Natural killer cell treated with Interleukin-12 subunit alpha and Interleukin-12 subunit beta and Interleukin-15 and Interleukin-18, amount 100 ng/mL, for 72 hours (primary cell): ENCODE data around the gene FBP1. TPM values are rescaled to one million over a fixed set of nuclear protein-coding genes. Genes with fewer than 3 reads are reported as not detected.
A peak's percentile ranks its signal among the peaks of the same experiment; 100 is the strongest.
"Not testable (repeated sequence)": the region's sequence is repeated elsewhere in the genome, so short reads cannot be mapped to it uniquely, and the experiment has no call there.

ENCODE experiments used
- ATAC-seq, 2 donors: fragments of 150-1000 bp; cut with Tn5 transposase in 1 of 2; sonication (Bioruptor Pico), chemical (Tn5 transposase) in 1 of 2; 2 replicates each; pipeline ENCODE4 v1.10.0; 2021
- DNase-seq: peaks from one replicate; pipeline ENCODE4 v3.0.0; 2022; ENCODE audit warnings: low spot score
- H3K27ac Mint-ChIP-seq, 2 donors: 1 replicate in 1 of 2; 2 replicates in 1 of 2; pipeline ENCODE4 v1.8.0; 2022; ENCODE audit warnings: mixed read lengths in 2 of 2, mild to moderate bottlenecking in 1 of 2, moderate library complexity in 1 of 2
- H3K27me3 Mint-ChIP-seq, 2 donors: 1 replicate in 1 of 2; 2 replicates in 1 of 2; pipeline ENCODE4 v1.8.0; 2022; ENCODE audit warnings: mixed read lengths in 2 of 2
- H3K36me3 Mint-ChIP-seq: one replicate; pipeline ENCODE4 v1.8.0; 2022; ENCODE audit warnings: mixed read lengths
- H3K4me1 Mint-ChIP-seq, 2 donors: 1 replicate in 1 of 2; 2 replicates in 1 of 2; pipeline ENCODE4 v1.8.0; 2022; ENCODE audit warnings: low read depth in 2 of 2, mixed read lengths in 2 of 2, mild to moderate bottlenecking in 1 of 2
- H3K4me3 Mint-ChIP-seq: one replicate; pipeline ENCODE4 v1.8.0; 2022; ENCODE audit warnings: mixed read lengths
- H3K9me3 Mint-ChIP-seq: 2 replicates; pipeline ENCODE4 v1.8.0; 2022; ENCODE audit warnings: mixed read lengths
- total RNA-seq, 2 donors: library from RNA; stranded (reverse); gene quantifications; one replicate each; pipeline ENCODE4 v1.2.3, GENCODE V29; 2022

FBP1 gene
- total RNA-seq, 2 donors from 2014 or later, result 1.4 to 4.9 TPM

GRCh38 chr9:94568250-94568889, 70.9 kb downstream of the FBP1 start:
- Mint-ChIP-seq H3K4me3 (no peak overlapping the region), H3K4me1 (no peaks in the 10 kb centered on the region), H3K27ac (no peak overlapping the region), H3K27me3 (peaks cover 18 to 19% of the 10 kb centered on the region in 2 donors), H3K36me3 (no peaks in the 10 kb centered on the region), H3K9me3 (no peaks in the 10 kb centered on the region)
- ATAC-seq (no peak), DNase-seq (no peak)

DNA sequence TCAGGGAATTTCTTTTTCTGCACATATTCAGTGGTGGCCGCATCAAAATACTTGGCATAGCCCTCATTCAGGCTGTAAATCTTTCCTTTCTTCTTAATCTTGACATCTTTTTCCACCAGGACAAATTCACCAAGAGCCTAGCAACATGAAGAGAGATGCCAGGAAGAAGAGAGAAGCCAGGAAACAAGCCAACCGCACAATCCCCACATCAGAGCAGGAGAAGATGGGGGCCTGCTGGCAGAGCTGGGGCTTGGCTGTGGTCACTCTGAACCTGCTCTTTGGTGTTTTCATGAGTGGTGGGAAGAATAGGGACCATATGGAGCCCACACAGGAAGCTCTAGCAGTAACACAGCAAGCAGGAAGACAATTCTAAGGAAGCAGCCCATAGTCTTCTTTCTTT, 72.0 kb downstream of the FBP1 start:
- no peak overlapping the region for H3K27ac Mint-ChIP-seq
- no peaks in the 10 kb centered on the region for H3K4me1 Mint-ChIP-seq
- DNase-seq (no peak), ATAC-seq (no peak)
- no peak overlapping the region for H3K4me3 Mint-ChIP-seq
- H3K9me3 Mint-ChIP-seq, result no peaks in the 10 kb centered on the region
- peaks cover 10 to 13% of the 10 kb centered on the region in 2 donors for H3K27me3 Mint-ChIP-seq
- no peaks in the 10 kb centered on the region for H3K36me3 Mint-ChIP-seq

DNA sequence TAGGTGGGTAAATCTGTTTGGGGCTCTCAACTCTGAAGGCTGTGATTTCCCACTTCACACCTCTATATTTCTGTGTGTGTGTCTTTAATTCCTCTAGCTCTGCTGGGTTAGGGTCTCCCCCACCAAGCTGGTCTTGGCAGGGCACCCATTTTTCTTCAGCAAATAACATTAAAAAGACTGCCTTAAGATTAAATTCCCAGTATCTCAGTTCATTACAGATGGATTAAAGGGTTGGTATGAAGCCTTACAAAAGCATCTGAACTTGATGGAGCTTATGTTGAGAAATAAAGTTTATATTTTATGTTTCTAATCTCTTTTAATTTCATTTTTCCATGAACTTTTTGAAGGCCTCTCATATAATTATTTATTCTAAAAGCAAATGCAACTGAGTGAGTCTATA, 72.8 kb downstream of the FBP1 start:
- DNase-seq, result no peak
- H3K4me3 Mint-ChIP-seq, result no peak overlapping the region

DNA sequence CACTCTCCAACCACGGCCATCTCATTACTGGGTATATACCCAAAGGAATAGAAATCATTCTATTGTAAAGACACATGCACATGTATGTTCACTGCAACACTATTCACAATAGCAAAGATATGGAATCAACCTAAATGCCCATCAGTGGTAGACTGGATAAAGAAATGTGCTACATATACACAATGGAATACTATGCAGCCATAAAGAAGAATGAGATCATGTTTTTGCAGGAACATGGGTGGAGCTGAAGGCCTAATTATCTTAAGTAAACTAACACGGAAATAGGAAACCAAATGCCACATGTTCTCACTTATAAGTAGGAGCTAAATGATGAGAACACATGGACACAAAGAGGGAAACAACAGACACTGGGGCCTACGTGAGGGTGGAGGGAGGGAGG, 75.0 kb downstream of the FBP1 start:
- not testable (repeated sequence) for H3K4me3 Mint-ChIP-seq, H3K27me3 Mint-ChIP-seq, ATAC-seq, H3K4me1 Mint-ChIP-seq, H3K27ac Mint-ChIP-seq, H3K36me3 Mint-ChIP-seq, H3K9me3 Mint-ChIP-seq, DNase-seq

More for the DNA sequence above, 72.8 kb downstream of the FBP1 start:
- no peaks in the 10 kb centered on the region for H3K4me1 Mint-ChIP-seq
- H3K27ac Mint-ChIP-seq, result no peak overlapping the region
- no peaks in the 10 kb centered on the region for H3K9me3 Mint-ChIP-seq
- ATAC-seq, result no peak
- H3K27me3 Mint-ChIP-seq, result peaks cover 5 to 7% of the 10 kb centered on the region in 2 donors
- no peaks in the 10 kb centered on the region for H3K36me3 Mint-ChIP-seq

GRCh38 chr9:94563548-94563947, 75.8 kb downstream of the FBP1 start:
- no peak overlapping the region for H3K27ac Mint-ChIP-seq
- no peak for ATAC-seq

DNA sequence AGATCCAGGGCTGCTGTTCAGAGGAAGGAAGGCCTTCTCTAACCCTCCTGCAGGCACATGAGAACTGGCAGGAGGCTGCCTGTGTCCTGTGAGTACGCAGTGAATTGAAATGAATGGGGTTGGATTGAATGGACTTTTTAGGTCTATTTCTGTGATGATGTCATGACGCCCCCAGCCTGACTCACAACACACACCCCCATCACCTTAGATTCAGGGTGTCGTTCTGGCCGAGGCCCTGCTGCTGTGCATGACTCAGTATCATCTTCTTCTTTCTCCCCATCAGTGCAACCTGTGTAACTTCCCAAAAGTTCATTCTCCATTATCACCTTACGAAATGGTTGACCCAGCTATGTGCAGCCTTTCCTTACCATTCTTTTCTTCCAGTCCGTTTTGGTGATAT, 79.1 kb downstream of the FBP1 start:
- DNase-seq, result no peak
- Mint-ChIP-seq H3K27ac (no peak overlapping the region), H3K36me3 (no peaks in the 10 kb centered on the region), H3K4me3 (no peak overlapping the region), H3K27me3 (peaks cover 7 to 13% of the 10 kb centered on the region in 2 donors), H3K9me3 (no peaks in the 10 kb centered on the region), H3K4me1 (no peaks in the 10 kb centered on the region)
- ATAC-seq, result no peak

More at GRCh38 chr9:94563548-94563947, 75.8 kb downstream of the FBP1 start:
- no peak for DNase-seq
- Mint-ChIP-seq H3K36me3 (no peaks in the 10 kb centered on the region), H3K9me3 (no peaks in the 10 kb centered on the region), H3K4me3 (no peak overlapping the region), H3K4me1 (no peaks in the 10 kb centered on the region), H3K27me3 (peaks cover 2 to 7% of the 10 kb centered on the region in 2 donors)

GRCh38 chr9:94557376-94557775, 81.9 kb downstream of the FBP1 start:
- ATAC-seq (no peak), DNase-seq (no peak)
- H3K9me3 Mint-ChIP-seq, result no peaks in the 10 kb centered on the region
- no peaks in the 10 kb centered on the region for H3K36me3 Mint-ChIP-seq
- peaks cover 8 to 11% of the 10 kb centered on the region in 2 donors for H3K27me3 Mint-ChIP-seq
- H3K4me1 Mint-ChIP-seq, result no peaks in the 10 kb centered on the region
- H3K27ac Mint-ChIP-seq, result no peak overlapping the region
- H3K4me3 Mint-ChIP-seq, result no peak overlapping the region

- H3K36me3 Mint-ChIP-seq, result no peaks in the 10 kb centered on the region
- H3K4me1 Mint-ChIP-seq, result no peaks in the 10 kb centered on the region
- peaks cover 16 to 18% of the 10 kb centered on the region in 2 donors for H3K27me3 Mint-ChIP-seq
- ATAC-seq, result peak; percentile 74 to 90
- H3K9me3 Mint-ChIP-seq, result no peaks in the 10 kb centered on the region
- no peak for DNase-seq
- no peak within 1 kb of the TSS for H3K27ac Mint-ChIP-seq
- H3K4me3 Mint-ChIP-seq, result no peak within 1 kb of the TSS
Observed at GRCh38 chr9:94554439-94555331, 84.6 kb downstream of the FBP1 start, which contains the start of gene PCAT7. Gene PCAT7 (plus strand): TSS chr9:94555083.

DNA sequence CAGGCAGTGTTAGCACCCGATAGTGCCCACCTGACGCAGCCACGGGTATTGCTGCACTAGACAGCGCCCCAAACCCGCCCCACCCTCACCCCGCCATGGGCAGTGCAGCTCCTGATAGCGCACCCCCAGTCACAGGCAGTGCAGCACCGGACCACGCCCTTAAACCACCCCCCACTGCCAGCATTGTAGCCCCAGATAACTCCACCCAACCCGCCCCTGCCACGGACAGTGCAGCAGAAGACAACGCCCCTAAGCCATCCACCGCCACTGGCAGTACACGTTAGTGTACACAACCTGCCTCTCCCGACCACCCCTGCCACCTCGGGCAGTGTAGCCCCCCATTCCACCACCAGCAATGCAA, 85.3 kb downstream of the FBP1 start:
- ATAC-seq (peak in 1 of 2 donors; percentile 38), DNase-seq (no peak)

More for the DNA sequence above, 85.3 kb downstream of the FBP1 start:
- Mint-ChIP-seq H3K9me3 (no peaks in the 10 kb centered on the region), H3K4me3 (no peak overlapping the region), H3K27ac (no peak overlapping the region), H3K27me3 (peaks cover 21 to 22% of the 10 kb centered on the region in 2 donors), H3K4me1 (no peaks in the 10 kb centered on the region), H3K36me3 (no peaks in the 10 kb centered on the region)

Other genes starting within 250 kb of the FBP1 start
- gene PCAT7, start 84.4 kb downstream of the FBP1 start, total RNA-seq, result not detected
- not detected for gene FBP2, start 45.7 kb downstream of the FBP1 start, total RNA-seq
- gene AOPEP, start 87.2 kb upstream of the FBP1 start, total RNA-seq, result 10 to 100 TPM; 11.7 to 27.3 TPM